ENCODE results near the gene NAPSA.
"Not testable (repeated sequence)": the region's sequence is repeated elsewhere in the genome, so short reads cannot be mapped to it uniquely, and the experiment has no call there.

Gene NAPSA

GRCh38 chr19:50332244-50333038, 33.0 kb downstream of the NAPSA start:
- H3K4me3 ChIP-seq (ENCODE audit: low read depth, low read length), result peak overlapping the region; percentile 57; the same call in 1 of the 2 replicates

GRCh38 chr19:50331994-50332243, 33.5 kb downstream of the NAPSA start:
- no peak for DNase-seq (ENCODE audit: low read depth)
- no peak for TF ChIP-seq CTCF (IDR thresholded peaks at IDR 0.05; ENCODE audit: control insufficient read depth, extremely low read depth, insufficient read depth)
- H3K4me3 ChIP-seq (ENCODE audit: low read depth, low read length), result no peak overlapping the region

More at GRCh38 chr19:50332244-50333038, 33.0 kb downstream of the NAPSA start:
- DNase-seq (ENCODE audit: low read depth), result no peak
- TF ChIP-seq CTCF (IDR thresholded peaks at IDR 0.05; ENCODE audit: control insufficient read depth, extremely low read depth, insufficient read depth), result no peak

- TF ChIP-seq CTCF (IDR thresholded peaks at IDR 0.05; ENCODE audit: control insufficient read depth, extremely low read depth, insufficient read depth), result no peak
- no peak for DNase-seq (ENCODE audit: low read depth)
- no peak overlapping the region for H3K4me3 ChIP-seq (ENCODE audit: low read depth, low read length)
Measured at GRCh38 chr19:50331221-50331993, 34.0 kb downstream of the NAPSA start.

- H3K4me3 ChIP-seq (ENCODE audit: low read depth, low read length), result no peak overlapping the region
- no peak for DNase-seq (ENCODE audit: low read depth)
- TF ChIP-seq CTCF (IDR thresholded peaks at IDR 0.05; ENCODE audit: control insufficient read depth, extremely low read depth, insufficient read depth), result no peak
Measured at GRCh38 chr19:50330365-50331078, 34.9 kb downstream of the NAPSA start.

GRCh38 chr19:50329926-50330294, 35.5 kb downstream of the NAPSA start:
- not testable (repeated sequence) for DNase-seq (ENCODE audit: low read depth)
- H3K4me3 ChIP-seq (ENCODE audit: low read depth, low read length), result peak overlapping the region; percentile 29

- DNase-seq (ENCODE audit: low read depth), result peak; percentile 96
- TF ChIP-seq CTCF (IDR thresholded peaks at IDR 0.05; ENCODE audit: control insufficient read depth, extremely low read depth, insufficient read depth), result no peak
- H3K4me3 ChIP-seq (ENCODE audit: low read depth, low read length), result peak within 1 kb of the TSS; percentile 49
Measured at GRCh38 chr19:50329146-50329925, 36.1 kb downstream of the NAPSA start, which contains the start of gene KCNC3. TSS of gene KCNC3 (minus strand) at chr19:50329377. CDS start at chr19:50329082, 295 bp downstream.

GRCh38 chr19:50328873-50329145, 36.6 kb downstream of the NAPSA start:
- no peak for DNase-seq (ENCODE audit: low read depth)
- H3K4me3 ChIP-seq (ENCODE audit: low read depth, low read length), result no peak overlapping the region
- TF ChIP-seq CTCF (IDR thresholded peaks at IDR 0.05; ENCODE audit: control insufficient read depth, extremely low read depth, insufficient read depth), result peak; percentile 36

All from LNCaP clone FGC (cell line).